DMS53 treated with DMSO at 0.1 percent for 48 hours (cell line): ENCODE measurements around the gene TFG.

Source experiments
- DNase-seq: peaks from one replicate; lab custom pipeline; 2025; ENCODE audit not compliant: unreplicated experiment; lab: John Stamatoyannopoulos, UW

TFG gene

GRCh38 chr3:100703865-100704264 lies 5.4 kb upstream of the TFG start:
- no peak for DNase-seq

DNA sequence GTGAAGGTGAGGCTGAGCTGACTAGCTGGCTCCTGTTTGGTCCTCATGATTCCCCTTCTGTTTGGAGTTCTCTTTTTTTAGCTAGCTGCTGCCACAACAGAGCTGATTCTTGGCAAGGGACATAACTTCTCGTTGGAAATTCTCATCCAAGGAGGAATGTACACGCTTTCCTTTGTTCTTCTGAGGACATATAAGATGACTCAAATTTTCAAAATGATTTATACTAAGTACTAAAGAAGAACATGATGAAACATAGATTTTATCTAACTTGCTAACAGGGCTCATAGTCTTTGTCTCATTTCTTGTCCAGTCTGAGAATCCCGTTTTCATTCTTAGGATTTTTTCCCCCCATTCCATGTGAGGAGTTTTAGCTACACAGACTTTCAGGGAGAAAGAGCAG lies 2.9 kb upstream of the TFG start:
- DNase-seq: no peak

DNA sequence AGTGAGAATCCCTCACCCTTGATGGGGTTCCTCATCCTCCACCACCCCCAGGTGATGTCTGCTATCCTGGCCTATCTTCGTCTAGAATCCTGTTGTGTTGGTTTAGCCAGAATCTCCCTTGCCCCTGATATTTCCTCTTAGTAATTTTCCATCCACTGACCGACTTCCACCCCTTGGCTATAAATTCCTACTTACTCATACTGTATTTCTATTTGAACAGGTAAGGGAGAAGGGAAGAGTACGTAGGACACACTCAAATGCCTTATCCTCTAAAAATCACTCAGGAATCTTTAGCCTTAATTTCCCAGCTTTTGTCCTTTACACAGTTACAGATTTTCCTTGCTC lies 678 bp upstream of the TFG start:
- DNase-seq: no peak

- DNase-seq: no peak
These were observed 557 bp downstream of the TFG start for GRCh38 chr3:100709842-100710260.

DNA sequence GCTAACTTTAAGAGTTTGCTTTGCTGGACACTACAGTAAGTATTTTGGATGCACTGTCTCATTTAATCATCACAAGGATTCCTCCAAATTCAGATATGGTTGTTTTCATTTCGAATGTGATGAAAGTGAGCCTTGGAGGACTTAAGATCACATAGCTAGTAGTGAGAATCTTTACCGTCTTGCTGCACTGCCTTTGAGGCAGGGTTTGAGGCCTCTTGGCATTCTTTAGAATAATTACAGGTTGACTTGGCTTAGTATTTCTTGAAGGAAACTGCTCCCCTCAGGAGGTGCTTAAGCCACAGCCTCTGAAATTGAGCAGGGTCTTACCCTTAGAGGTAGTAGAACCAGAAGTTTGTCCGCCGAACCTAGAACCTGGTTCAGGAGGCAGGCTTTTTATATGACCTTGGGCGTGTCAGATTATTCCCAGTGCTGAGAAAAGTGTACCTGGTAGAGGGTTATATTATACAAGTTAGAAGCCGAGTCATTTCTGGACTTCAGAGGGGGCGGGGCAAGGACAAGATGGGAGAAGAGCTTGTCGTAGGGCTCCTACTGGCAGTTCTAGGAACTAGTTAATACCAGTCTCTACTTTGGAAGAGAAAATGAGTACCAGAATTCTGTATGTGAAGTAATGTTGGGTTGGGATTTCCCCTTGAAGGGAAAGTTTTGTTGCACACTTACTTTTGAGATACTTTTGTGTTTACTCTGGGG lies 1.1 kb downstream of the TFG start:
- no peak for DNase-seq

DNA sequence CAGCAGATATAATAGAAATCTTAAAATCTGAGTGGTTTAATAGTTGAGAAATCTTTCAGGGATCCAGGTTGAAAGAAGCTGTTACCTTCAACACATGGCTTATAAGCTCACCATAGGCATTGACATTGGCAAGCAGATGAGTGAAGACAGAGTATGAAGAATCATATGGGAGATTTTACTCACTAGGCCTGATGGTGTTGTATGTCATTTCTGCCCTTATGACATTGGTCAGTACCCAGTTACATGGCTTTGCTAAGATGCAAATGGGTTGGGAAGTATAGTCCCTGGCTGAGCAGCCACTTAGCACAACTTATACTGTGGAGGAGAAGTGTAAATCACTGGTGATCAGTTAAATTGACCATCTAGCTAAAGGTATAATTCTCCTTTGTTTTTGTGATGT lies 5.9 kb downstream of the TFG start:
- DNase-seq: no peak

- no peak for DNase-seq
These were observed 7.8 kb downstream of the TFG start for GRCh38 chr3:100717063-100717462.

GRCh38 chr3:100717637-100718487 lies 8.6 kb downstream of the TFG start:
- DNase-seq: no peak

DNA sequence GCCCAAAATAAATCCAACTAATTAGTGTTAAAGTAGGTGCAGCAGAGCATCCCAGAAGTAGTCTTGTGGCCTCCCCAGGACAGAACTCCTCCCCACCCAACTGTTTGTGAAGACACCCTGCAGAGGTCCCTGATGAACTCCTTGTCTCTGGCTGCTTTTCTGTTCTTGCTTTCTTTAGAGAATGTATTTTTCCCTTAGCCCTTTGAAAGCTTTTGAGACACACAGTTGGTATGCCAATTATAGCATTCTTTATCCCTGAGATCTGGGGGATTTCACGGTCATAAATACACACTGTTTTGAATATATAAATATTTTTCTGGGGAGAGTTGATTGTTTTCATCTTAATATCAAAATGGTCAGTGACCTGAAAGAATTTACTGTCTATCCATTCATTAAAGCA lies 9.8 kb downstream of the TFG start:
- DNase-seq: no peak

DNA sequence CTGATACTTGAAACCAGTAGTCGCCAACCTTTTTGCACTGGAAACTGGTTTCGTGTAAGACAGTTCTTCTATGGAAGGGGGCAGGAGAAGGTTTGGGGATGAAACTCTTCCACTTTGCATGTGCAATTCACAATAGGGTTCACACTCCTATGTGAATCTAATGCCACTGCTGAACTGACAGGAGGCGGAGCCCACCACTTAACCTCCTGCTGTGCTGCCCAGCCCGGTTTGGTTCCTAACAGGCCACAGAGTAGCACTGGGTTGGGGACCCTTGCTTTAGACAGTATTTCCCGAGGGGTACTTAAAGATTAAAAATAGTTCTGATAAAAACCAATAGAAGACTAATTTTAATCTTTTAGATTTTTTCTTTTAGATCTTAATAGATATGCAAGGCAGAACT lies 11.1 kb downstream of the TFG start:
- DNase-seq: no peak

DNA sequence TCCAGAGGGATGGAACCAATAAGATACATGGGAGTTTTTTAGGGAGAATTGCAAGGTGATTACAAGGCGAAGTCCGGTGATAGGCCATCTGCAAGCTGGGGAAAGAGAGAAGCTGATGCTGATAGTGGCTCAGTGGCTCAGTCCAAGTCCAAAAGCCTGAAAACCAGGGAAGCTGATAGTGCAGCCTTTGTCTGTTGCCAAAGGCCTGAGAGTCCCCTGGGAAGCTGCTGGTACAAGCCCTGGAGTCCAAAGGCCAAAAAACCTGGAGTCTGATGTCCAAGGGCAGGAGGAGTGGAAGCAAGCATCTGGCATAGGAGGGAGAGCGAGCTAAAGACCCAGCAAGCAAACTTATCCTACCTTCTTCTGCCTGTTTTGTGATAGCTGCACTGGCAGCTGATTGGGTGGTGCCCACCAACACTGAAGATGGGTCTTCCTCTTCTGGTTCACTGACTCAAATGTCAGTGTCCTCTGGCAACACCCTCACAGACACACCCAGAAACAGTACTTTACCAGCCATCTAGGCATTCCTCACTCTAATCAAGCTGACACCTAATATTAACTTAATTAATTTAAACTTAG lies 16.7 kb downstream of the TFG start:
- no peak for DNase-seq

DNA sequence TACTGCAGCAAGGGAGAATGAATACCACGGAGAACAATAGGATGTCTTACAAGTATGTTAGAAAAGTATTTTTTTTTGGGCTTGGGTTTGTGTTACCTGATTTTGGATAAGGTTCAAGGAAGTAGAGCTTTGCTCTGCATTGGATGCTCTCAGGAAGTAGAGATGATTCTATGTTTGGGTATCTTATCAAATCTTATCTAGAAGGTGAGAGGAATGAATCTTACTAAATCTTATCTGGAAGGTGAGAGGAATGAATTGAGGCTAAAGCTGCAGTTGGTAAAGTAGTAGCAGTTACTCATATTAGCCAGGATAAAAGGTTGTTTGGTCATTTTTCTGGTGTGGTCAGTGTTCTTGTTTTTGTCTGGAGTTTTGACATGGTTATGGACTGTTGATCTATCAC lies 17.4 kb downstream of the TFG start:
- no peak for DNase-seq

GRCh38 chr3:100730524-100730923 lies 21.2 kb downstream of the TFG start:
- DNase-seq: no peak

DNA sequence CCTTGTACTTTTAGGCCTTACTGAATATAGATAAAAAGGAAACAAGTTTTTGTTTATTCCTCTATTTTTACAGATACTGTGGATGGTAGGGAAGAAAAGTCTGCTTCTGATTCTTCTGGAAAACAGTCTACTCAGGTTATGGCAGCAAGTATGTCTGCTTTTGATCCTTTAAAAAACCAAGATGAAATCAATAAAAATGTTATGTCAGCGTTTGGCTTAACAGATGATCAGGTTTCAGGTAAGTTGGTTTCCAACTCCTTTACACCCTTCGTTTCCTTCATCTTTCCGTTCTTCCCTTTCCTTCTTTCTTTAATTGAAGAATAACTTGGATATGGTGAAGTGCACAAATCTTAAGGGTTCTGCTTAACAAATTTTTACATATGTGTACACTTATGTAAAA lies 23.1 kb downstream of the TFG start:
- DNase-seq: no peak

GRCh38 chr3:100737334-100737733 lies 28.0 kb downstream of the TFG start:
- DNase-seq: no peak

GRCh38 chr3:100740207-100740606 lies 30.9 kb downstream of the TFG start:
- DNase-seq: no peak

- no peak for DNase-seq
These were observed 34.2 kb downstream of the TFG start for GRCh38 chr3:100743535-100743934.

GRCh38 chr3:100744671-100745070 lies 35.4 kb downstream of the TFG start:
- DNase-seq: no peak

GRCh38 chr3:100745617-100746016 lies 36.3 kb downstream of the TFG start:
- DNase-seq: no peak

DNA sequence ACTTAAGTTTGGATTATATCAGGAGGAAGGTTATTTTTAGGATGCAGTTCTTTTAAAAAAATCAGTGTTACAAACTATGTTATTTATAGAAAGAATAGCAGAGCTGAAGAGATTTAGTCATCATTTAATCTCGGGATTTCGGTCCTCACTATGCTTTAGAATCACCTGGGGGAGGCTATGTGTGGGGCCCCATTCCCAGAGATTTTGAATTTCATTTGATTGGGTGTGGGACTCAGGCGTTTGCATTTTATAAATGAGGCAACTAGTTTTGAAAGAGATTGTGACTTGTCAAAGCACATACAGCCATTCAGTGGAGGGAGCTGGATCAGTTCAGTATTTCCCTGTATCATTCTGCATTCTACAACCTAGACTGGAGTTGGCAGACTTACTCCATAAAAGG lies 36.8 kb downstream of the TFG start:
- DNase-seq: no peak

DNA sequence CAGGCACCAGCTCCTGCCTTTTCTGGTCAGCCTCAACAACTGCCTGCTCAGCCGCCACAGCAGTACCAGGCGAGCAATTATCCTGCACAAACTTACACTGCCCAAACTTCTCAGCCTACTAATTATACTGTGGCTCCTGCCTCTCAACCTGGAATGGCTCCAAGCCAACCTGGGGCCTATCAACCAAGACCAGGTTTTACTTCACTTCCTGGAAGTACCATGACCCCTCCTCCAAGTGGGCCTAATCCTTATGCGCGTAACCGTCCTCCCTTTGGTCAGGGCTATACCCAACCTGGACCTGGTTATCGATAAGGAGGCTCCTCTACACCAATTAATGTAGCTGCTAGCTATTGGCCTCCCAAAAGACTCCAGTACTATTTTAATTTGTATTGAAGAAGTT lies 38.9 kb downstream of the TFG start:
- DNase-seq: no peak

DNA sequence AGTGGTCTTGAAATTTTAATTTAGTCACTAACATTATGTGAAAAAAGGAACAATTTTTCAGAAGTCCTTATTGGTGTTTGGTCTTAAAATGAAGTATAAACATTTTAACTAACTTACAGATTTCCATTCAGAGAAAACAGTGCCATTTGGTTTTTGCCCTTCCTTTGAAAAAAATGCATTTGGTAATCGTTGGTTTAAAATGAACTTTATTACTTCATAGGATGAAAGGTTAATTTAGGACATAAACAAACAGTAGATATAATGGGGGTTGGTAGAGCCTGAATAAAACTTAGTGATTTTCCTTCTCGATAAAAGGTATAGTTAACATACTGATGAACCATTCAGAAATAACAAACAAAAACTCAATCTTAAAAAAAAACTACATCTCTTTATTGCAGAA lies 39.7 kb downstream of the TFG start:
- no peak for DNase-seq
